Naive B cell (primary cell): ENCODE data around the gene CGRRF1. TPM values are rescaled to one million over a fixed set of nuclear protein-coding genes. Genes with fewer than 3 reads are reported as not detected.

Experiments used
- ATAC-seq, 2 donors: fragments of 150-1000 bp; cut with Tn5 transposase; 2 replicates each; pipeline ENCODE4 v1.10.0; 2021; ENCODE audit warnings: low read depth in 2 of 2, mild to moderate bottlenecking in 2 of 2, moderate library complexity in 2 of 2
- DNase-seq: peaks from one replicate; pipeline ENCODE4 v3.0.0; 2022
- H3K27ac Mint-ChIP-seq, 6 donors: one replicate each; pipeline ENCODE4 v1.8.0; 2020 to 2022; ENCODE audit warnings: mild to moderate bottlenecking in 6 of 6, mixed read lengths in 6 of 6, moderate library complexity in 5 of 6, inconsistent platforms in 2 of 6
- H3K27me3 Mint-ChIP-seq, 3 donors: one replicate each; pipeline ENCODE4 v1.8.0; 2021 to 2022; ENCODE audit warnings: mixed read lengths in 3 of 3, mild to moderate bottlenecking in 1 of 3
- H3K36me3 Mint-ChIP-seq, 2 donors: one replicate each; pipeline ENCODE4 v1.8.0; 2020 to 2022; ENCODE audit warnings: mixed read lengths in 2 of 2, inconsistent platforms in 1 of 2, mild to moderate bottlenecking in 1 of 2
- H3K4me1 Mint-ChIP-seq, 3 donors: one replicate each; pipeline ENCODE4 v1.8.0; 2020 to 2022; ENCODE audit warnings: mixed read lengths in 3 of 3, inconsistent platforms in 1 of 3, mild to moderate bottlenecking in 1 of 3, moderate library complexity in 1 of 3
- H3K4me3 Mint-ChIP-seq, 8 donors: one replicate each; pipeline ENCODE4 v1.8.0; 2020 to 2022; ENCODE audit warnings: mild to moderate bottlenecking in 8 of 8, mixed read lengths in 8 of 8, moderate library complexity in 8 of 8, inconsistent platforms in 2 of 8
- H3K9me3 Mint-ChIP-seq, 7 donors: one replicate each; pipeline ENCODE4 v1.8.0; 2020 to 2022; ENCODE audit warnings: mixed read lengths in 7 of 7, mild to moderate bottlenecking in 5 of 7, inconsistent platforms in 2 of 7, moderate library complexity in 1 of 7
- polyA plus RNA-seq, 6 donors: library from polyadenylated mRNA; unstranded; fragments of 300-500 nt; fragmentation: Illumina TruSeq; gene quantifications; one replicate each; pipeline ENCODE4 v1.2.3, GENCODE V29; 2021; ENCODE audit warnings: low read depth in 6 of 6

The CGRRF1 gene, protein sequence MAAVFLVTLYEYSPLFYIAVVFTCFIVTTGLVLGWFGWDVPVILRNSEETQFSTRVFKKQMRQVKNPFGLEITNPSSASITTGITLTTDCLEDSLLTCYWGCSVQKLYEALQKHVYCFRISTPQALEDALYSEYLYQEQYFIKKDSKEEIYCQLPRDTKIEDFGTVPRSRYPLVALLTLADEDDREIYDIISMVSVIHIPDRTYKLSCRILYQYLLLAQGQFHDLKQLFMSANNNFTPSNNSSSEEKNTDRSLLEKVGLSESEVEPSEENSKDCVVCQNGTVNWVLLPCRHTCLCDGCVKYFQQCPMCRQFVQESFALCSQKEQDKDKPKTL
- 10 to 100 TPM; 27.4 to 41.3 (median 35.3) TPM for polyA plus RNA-seq

- Mint-ChIP-seq H3K4me1 (peaks cover 30 to 53% (median 53%) of the 10 kb centered on the region in 3 donors), H3K36me3 (peaks cover 0 to 12% of the 10 kb centered on the region in 2 donors), H3K27me3 (no peaks in the 10 kb centered on the region), H3K27ac (peak within 1 kb of the TSS; percentile 86 to 98 (median 96)), H3K4me3 (peak within 1 kb of the TSS; percentile 94 to 99 (median 98)), H3K9me3 (peaks cover 0 to 5% (median 0%) of the 10 kb centered on the region in 7 donors)
- peak; percentile 98 for DNase-seq
- peak; percentile 94 to 97 for ATAC-seq
Measured at GRCh38 chr14:54509546-54510501, at the start of gene CGRRF1. CGRRF1 (plus strand) TSS chr14:54509906; CDS start chr14:54509960, 54 bp downstream.

DNA sequence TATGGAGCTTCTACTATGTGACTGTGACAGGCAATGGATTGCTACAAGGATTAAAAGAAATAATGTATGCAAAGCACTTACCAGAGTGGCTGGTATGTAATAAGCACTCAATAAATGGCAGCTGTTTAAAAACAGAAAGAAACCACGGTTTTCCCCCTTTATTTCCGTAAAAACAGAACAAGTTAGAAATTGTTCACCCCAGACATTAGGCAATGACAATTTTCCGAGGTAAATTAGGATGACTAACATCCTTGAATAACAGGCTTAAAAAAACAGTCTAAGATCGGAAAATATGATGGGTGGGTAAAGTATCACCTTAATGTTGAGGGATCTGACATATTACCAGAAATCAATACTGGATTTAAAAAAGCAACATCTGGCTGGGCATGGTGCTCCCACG, 47.7 kb upstream of the CGRRF1 start:
- ATAC-seq, result no peak
- Mint-ChIP-seq H3K4me3 (no peak overlapping the region), H3K27ac (no peak overlapping the region), H3K9me3 (peaks cover 0 to 25% (median 10%) of the 10 kb centered on the region in 7 donors), H3K36me3 (peaks cover 10 to 22% of the 10 kb centered on the region in 2 donors), H3K4me1 (no peaks in the 10 kb centered on the region), H3K27me3 (peaks cover 0 to 3% (median 0%) of the 10 kb centered on the region in 3 donors)
- no peak for DNase-seq

DNA sequence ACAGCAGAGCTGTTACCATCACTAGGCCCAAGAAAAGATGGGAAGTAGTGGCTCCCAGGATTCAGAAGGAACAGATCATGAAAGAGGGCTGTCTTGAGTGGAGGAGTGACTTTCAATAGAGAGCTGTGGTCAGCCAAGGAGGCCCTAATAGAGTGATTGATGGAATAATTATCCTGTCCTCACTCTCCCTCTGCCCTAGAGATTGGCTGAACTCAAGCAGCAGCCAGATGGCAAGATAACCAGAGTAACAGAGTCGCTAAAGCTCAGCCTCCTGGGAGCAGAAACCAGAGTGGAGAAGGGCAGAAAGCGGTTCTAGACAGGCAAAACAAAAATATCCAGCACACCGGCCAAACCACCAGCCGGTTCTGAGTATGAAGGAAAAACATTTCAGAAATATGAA, 44.1 kb upstream of the CGRRF1 start:
- H3K9me3 Mint-ChIP-seq, result peaks cover 6 to 17% (median 8%) of the 10 kb centered on the region in 7 donors
- ATAC-seq (no peak), DNase-seq (no peak)
- H3K27ac Mint-ChIP-seq, result peak overlapping the region in 1 of 6 donors; percentile 59
- peaks cover 14% of the 10 kb centered on the region in 2 donors for H3K36me3 Mint-ChIP-seq
- peaks cover 0 to 5% (median 0%) of the 10 kb centered on the region in 3 donors for H3K4me1 Mint-ChIP-seq
- no peak overlapping the region for H3K4me3 Mint-ChIP-seq
- H3K27me3 Mint-ChIP-seq, result peaks cover 0 to 3% (median 0%) of the 10 kb centered on the region in 3 donors

GRCh38 chr14:54467280-54467679, 42.4 kb upstream of the CGRRF1 start:
- peaks cover 0 to 3% (median 0%) of the 10 kb centered on the region in 3 donors for H3K27me3 Mint-ChIP-seq
- H3K36me3 Mint-ChIP-seq, result peaks cover 14% of the 10 kb centered on the region in 2 donors
- H3K4me1 Mint-ChIP-seq, result peaks cover 0 to 13% (median 3%) of the 10 kb centered on the region in 3 donors
- ATAC-seq, result no peak
- H3K9me3 Mint-ChIP-seq, result peaks cover 6 to 17% (median 8%) of the 10 kb centered on the region in 7 donors
- no peak overlapping the region for H3K4me3 Mint-ChIP-seq
- no peak for DNase-seq
- H3K27ac Mint-ChIP-seq, result peak overlapping the region in 1 of 6 donors; percentile 68

GRCh38 chr14:54470701-54471100, 39.0 kb upstream of the CGRRF1 start:
- ATAC-seq (no peak), DNase-seq (no peak)
- Mint-ChIP-seq H3K9me3 (peaks cover 5 to 17% (median 8%) of the 10 kb centered on the region in 7 donors), H3K27me3 (no peaks in the 10 kb centered on the region), H3K36me3 (peaks cover 14% of the 10 kb centered on the region in 2 donors), H3K27ac (peak overlapping the region in 3 of 6 donors; percentile 9 to 48 (median 36)), H3K4me3 (no peak overlapping the region), H3K4me1 (peaks cover 2 to 17% (median 3%) of the 10 kb centered on the region in 3 donors)

DNA sequence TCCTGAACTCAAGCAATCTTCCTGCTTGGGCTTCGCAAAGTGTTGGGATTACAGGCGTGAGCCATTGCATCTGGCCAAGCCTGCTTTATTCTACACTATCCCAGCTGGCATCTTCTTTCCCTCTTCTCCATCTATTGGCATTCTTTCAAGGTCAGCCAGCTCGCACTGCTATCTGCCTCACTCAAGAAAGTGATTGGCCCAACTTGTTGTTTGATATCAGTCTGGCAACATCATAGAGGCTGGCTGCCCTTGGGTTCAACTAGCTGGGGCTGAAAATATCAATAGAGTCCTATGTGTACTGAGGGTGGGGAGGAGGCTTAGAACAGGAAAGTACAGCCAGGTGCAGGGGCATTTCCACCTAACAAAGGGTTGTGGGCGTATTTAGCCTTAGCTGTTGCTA, 38.1 kb upstream of the CGRRF1 start:
- H3K4me1 Mint-ChIP-seq, result peaks cover 8 to 25% (median 9%) of the 10 kb centered on the region in 3 donors
- ATAC-seq (no peak), DNase-seq (no peak)
- H3K27ac Mint-ChIP-seq, result peak overlapping the region in 2 of 6 donors; percentile 84 to 94
- H3K4me3 Mint-ChIP-seq, result no peak overlapping the region
- H3K36me3 Mint-ChIP-seq, result peaks cover 13 to 19% of the 10 kb centered on the region in 2 donors
- no peaks in the 10 kb centered on the region for H3K27me3 Mint-ChIP-seq
- H3K9me3 Mint-ChIP-seq, result peaks cover 5 to 15% (median 8%) of the 10 kb centered on the region in 7 donors

DNA sequence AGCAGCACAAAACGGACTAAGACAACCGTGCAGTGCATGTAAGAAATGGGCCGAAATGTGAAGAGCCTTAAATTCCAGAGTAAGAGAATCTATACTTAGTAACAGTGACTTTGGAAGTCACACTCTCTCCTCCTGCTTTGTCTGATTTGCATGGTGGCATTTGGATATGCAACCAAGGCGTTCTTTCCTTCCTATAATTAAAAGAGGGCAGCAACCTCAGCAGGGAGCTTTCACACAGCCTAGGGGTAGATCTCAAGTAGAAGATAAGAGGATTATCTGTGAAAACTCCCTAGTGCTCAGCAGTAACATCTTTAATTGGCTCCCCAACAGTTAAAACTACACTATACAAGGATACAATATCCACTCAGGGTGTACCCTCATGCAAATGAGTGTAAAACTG, 37.4 kb upstream of the CGRRF1 start:
- Mint-ChIP-seq H3K27me3 (no peaks in the 10 kb centered on the region), H3K27ac (peak overlapping the region in 2 of 6 donors; percentile 13 to 37), H3K4me1 (peaks cover 8 to 26% (median 9%) of the 10 kb centered on the region in 3 donors), H3K9me3 (peaks cover 3 to 9% (median 7%) of the 10 kb centered on the region in 7 donors), H3K4me3 (no peak overlapping the region), H3K36me3 (peaks cover 7 to 16% of the 10 kb centered on the region in 2 donors)
- DNase-seq (no peak), ATAC-seq (no peak)

DNA sequence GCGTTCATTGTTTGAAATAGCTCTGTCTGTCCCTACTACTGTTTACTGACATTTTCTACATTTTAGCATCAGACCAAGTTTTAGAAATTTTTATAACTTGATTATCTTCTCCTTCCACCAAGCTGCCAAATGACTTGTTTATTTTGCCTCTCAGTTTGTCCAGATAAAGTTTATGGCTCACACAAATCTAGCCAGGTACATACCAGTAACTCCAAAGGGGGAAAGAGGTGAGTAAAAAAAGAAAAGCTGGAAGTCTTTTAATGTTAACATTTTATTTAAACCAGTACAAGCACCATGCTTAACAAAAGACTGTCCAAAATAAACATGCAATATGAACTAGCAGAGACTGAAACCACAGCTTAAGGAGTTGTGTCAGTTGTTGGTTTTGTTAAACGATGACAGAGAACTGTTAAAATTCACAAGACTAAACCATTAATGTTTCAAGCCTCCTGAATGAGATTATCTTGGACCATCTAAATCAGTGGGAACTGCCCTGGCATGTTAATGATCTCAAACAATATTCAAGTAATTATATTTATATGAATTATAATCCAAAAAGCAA, 35.4 kb upstream of the CGRRF1 start:
- Mint-ChIP-seq H3K27ac (no peak overlapping the region), H3K27me3 (no peaks in the 10 kb centered on the region), H3K4me1 (peaks cover 8 to 26% (median 9%) of the 10 kb centered on the region in 3 donors), H3K4me3 (no peak overlapping the region), H3K9me3 (no peaks in the 10 kb centered on the region), H3K36me3 (peaks cover 0 to 12% of the 10 kb centered on the region in 2 donors)
- ATAC-seq (no peak), DNase-seq (no peak)

DNA sequence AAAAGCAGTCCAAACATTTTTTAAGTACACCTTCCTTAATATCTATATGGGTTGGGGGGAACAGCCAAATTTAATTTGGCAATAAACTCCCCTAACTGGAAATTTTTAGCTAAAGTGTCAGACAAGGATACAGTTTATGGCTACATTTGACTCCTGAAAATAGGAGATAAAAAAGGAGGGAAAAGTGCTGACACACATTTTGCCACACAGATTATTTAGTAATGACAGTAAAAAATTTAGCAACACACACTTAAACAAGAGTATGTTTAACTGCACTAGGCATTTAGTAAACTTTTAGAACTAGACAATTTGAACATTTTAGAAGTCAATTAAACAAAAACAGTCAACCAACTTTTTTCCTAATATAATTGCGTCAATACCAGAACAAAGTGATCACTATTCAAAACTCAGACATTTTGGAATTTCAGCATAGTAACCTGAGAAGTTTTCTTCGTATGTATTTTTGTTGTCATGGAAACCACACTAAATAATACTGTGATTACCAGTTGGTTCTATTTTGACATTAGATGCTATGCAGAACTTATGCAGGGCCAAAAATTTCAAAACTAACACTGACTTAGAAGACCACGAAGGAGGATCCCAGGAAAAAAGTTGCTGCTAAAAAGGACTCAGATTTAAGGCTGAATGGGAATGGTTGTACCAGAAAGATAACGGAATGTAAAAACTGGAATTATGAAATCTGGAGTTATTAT, 34.4 kb upstream of the CGRRF1 start:
- Mint-ChIP-seq H3K4me1 (peaks cover 8 to 24% (median 9%) of the 10 kb centered on the region in 3 donors), H3K4me3 (no peak overlapping the region), H3K27ac (peak overlapping the region in 3 of 6 donors; percentile 63 to 93 (median 75)), H3K36me3 (peaks cover 0 to 12% of the 10 kb centered on the region in 2 donors), H3K9me3 (no peaks in the 10 kb centered on the region), H3K27me3 (no peaks in the 10 kb centered on the region)
- DNase-seq (no peak), ATAC-seq (no peak)

DNA sequence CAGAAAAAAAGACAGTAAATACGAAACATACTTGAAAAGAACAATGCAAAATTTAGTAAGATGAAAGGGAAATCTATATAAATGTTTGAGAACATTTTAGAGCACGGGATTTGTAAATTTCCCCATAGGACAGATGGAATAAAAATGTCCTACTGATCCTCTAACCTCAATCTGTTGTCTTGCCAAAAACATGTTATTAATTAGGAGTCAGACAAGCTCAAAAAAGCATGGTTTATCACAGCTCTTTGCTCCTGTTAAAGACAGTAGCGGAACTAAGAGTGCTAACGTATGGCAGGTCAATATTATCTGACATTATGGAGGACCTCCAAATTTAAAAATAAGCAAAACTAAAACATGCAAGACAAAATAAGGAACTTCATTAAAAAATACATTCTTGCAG, 33.8 kb upstream of the CGRRF1 start:
- H3K4me3 Mint-ChIP-seq, result no peak overlapping the region
- H3K4me1 Mint-ChIP-seq, result peaks cover 8 to 21% (median 9%) of the 10 kb centered on the region in 3 donors
- ATAC-seq (no peak), DNase-seq (no peak)
- H3K27me3 Mint-ChIP-seq, result no peaks in the 10 kb centered on the region
- H3K27ac Mint-ChIP-seq, result peak overlapping the region in 2 of 6 donors; percentile 63 to 75
- peaks cover 0 to 12% of the 10 kb centered on the region in 2 donors for H3K36me3 Mint-ChIP-seq
- no peaks in the 10 kb centered on the region for H3K9me3 Mint-ChIP-seq

- DNase-seq, result no peak
- no peak for ATAC-seq
- no peak overlapping the region for H3K4me3 Mint-ChIP-seq
- no peaks in the 10 kb centered on the region for H3K27me3 Mint-ChIP-seq
- peaks cover 8 to 19% of the 10 kb centered on the region in 2 donors for H3K36me3 Mint-ChIP-seq
- no peaks in the 10 kb centered on the region for H3K9me3 Mint-ChIP-seq
- H3K27ac Mint-ChIP-seq, result peak overlapping the region in 1 of 6 donors; percentile 3
- peaks cover 21 to 32% (median 26%) of the 10 kb centered on the region in 3 donors for H3K4me1 Mint-ChIP-seq
Measured at GRCh38 chr14:54478636-54479215, 31.0 kb upstream of the CGRRF1 start.
